Sciatic nerve (tissue), 2 donors: ENCODE measurements around the gene THAP7. TPM values are rescaled to one million over a fixed set of nuclear protein-coding genes. Genes with fewer than 3 reads are reported as not detected.

Experiments
- ATAC-seq: fragments of 200-7000 bp; cut with Tn5 transposase; one replicate; pipeline ENCODE4 v1.9.1; 2020; ENCODE audit warnings: mild to moderate bottlenecking, moderate library complexity
- DNase-seq: peaks from one replicate; pipeline ENCODE4 v3.0.0-alpha.2; 2020; ENCODE audit warnings: low spot score
- intact Hi-C: fragments of 100-400 bp; cut with DNase I; formaldehyde crosslinking; loops from one replicate; pipeline ENCODE4 v1.14.2; 2022
- microRNA-seq: library from miRNA; unstranded; fragments of <30 nt; microRNA quantifications from one replicate; pipeline ENCODE4 v1.2.0, GENCODE V29; 2020
- total RNA-seq: library from RNA; stranded (reverse); fragmentation: NEBNext Ultra II Directional; extraction: Animal tissue kit (Norgen Biotek cat#: 25700); gene quantifications from one replicate; pipeline ENCODE4 v1.2.1, GENCODE V29; 2021
- donor health status: DM: no; HTN: no; CAD: no.
- donor health status: DM: no; HTN: no; CAD: no.

THAP7 gene
- total RNA-seq, 1 donor from 2014 or later = 21.9 TPM

- DNase-seq = no peak
- intact Hi-C loops = no loop called here
- ATAC-seq = no peak
Measured at GRCh38 chr22:20956258-20957101, 45.4 kb downstream of the THAP7 start.

DNA sequence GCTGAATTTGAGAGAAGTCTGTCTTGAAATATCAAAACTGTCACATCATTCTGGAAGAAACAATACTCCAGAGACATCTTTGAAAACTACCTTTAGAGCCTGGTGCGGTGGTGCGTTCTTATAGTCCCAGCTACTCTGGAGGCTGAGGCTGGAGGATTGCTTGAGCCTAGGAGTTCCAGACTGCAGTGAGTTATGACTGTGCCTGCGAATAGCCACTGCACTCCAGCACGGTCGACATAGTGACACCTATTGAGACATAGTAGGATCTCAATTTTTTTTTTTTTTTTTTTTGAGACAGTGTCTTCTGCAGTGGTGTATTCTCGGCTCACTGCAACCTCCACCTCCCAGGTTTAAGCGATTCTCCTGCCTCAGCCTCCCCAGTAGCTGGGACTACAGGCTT, 46.4 kb downstream of the THAP7 start:
- DNase-seq (no peak), ATAC-seq (no peak)
- intact Hi-C loops = no loop called here

GRCh38 chr22:20953668-20954500, 48.0 kb downstream of the THAP7 start:
- ATAC-seq (peak; percentile 51), DNase-seq (no peak)
- intact Hi-C loops = no loop called here

GRCh38 chr22:20953342-20953608, 48.6 kb downstream of the THAP7 start:
- ATAC-seq (no peak), DNase-seq (no peak)
- intact Hi-C loops = no loop called here

- DNase-seq (no peak), ATAC-seq (peak; percentile 40)
- intact Hi-C loops = no loop called here
Measured at GRCh38 chr22:20952544-20953341, 49.2 kb downstream of the THAP7 start.

DNA sequence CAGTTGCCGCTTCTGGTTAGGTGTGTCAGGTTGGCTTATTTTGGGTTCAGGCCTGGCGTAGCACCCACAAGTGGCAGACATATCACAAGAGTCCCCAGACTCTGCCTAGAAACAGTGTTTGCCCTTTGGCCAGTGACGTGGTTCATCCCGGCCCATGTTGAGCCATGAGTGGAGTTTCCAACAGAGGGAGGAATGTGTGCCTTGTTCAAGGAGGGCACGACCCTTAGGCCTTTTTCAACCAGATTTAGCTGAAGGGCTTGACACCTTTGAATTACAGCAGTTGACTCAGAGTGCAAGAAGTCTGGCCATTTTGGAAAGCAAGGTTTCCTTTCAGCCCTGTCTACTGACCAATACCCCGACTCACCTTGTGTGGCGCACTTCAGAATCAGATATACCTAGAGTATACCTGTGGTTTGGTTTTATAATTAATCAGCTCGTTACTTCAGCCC, 50.0 kb downstream of the THAP7 start:
- no peak for DNase-seq
- ATAC-seq = no peak
- intact Hi-C loops = no loop called here

GRCh38 chr22:20951151-20951931, 50.6 kb downstream of the THAP7 start:
- DNase-seq = no peak
- intact Hi-C loops = no loop called here
- ATAC-seq = no peak

GRCh38 chr22:20949698-20950183, 52.2 kb downstream of the THAP7 start:
- intact Hi-C loops = no loop called here
- ATAC-seq = no peak
- DNase-seq = no peak

Small RNA genes lying within 50 kb of the gene (microRNA-seq; reads per million reads assigned to microRNA genes)
- not detected for gene MIR649

Other genes with a start within 250 kb of the THAP7 start
- gene SERPIND1, start 228.0 kb downstream of the THAP7 start, total RNA-seq = 1.6 TPM
- 116 TPM for gene PI4KA, start 143.3 kb downstream of the THAP7 start, total RNA-seq
- 26.3 TPM for gene SNAP29, start 143.1 kb downstream of the THAP7 start, total RNA-seq
- 61.4 TPM for gene CRKL, start 84.7 kb downstream of the THAP7 start, total RNA-seq
- 2.1 TPM for gene AIFM3, start 34.9 kb downstream of the THAP7 start, total RNA-seq
- gene LZTR1, start 19.8 kb downstream of the THAP7 start, total RNA-seq = 72.9 TPM
- 2.3 TPM for gene P2RX6, start 13.0 kb upstream of the THAP7 start, total RNA-seq
- gene SLC7A4, start 30.4 kb upstream of the THAP7 start, total RNA-seq = 0.89 TPM
- not detected for gene LRRC74B, start 43.8 kb upstream of the THAP7 start, total RNA-seq